Lower leg skin (tissue), 3 donors: ENCODE data around the gene GPR161.

Source experiments
- POLR2A ChIP-seq, 2 donors: fragments of 450-650 bp; IDR thresholded peaks; one replicate each; pipeline ENCODE4 v1.6.1; 2016 to 2017; ENCODE audit warnings: antibody characterized with exemption in 2 of 2, mild to moderate bottlenecking in 1 of 2, moderate library complexity in 1 of 2
- TF ChIP-seq, protein P1 (sequence below), 3 donors: fragments of 450-650 bp; IDR thresholded peaks; one replicate each; pipeline ENCODE4 v1.5.1; 2016; ENCODE audit warnings: antibody characterized with exemption in 3 of 3, mild to moderate bottlenecking in 3 of 3, moderate library complexity in 2 of 3

DNA sequence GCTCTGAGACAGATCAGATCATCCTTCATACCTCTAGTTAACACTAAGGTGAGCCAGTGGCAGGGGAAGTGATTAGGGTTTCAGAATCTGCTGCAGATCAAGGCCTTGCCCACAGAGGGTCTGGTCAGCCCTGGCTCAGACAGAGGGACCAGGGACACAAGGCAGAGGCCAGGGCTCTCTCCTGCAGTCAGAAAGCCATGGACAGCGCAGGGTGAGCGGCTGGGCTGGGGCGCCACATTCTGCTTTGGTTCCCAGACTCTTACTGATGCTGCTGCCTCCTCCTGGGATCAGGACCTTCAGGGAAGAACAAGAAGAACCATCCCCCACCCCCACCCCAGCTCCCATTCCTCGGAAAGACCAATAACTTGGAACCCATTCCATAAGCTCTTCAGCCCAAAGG, 43.1 kb downstream of the GPR161 start:
- TF ChIP-seq, protein P1, sequence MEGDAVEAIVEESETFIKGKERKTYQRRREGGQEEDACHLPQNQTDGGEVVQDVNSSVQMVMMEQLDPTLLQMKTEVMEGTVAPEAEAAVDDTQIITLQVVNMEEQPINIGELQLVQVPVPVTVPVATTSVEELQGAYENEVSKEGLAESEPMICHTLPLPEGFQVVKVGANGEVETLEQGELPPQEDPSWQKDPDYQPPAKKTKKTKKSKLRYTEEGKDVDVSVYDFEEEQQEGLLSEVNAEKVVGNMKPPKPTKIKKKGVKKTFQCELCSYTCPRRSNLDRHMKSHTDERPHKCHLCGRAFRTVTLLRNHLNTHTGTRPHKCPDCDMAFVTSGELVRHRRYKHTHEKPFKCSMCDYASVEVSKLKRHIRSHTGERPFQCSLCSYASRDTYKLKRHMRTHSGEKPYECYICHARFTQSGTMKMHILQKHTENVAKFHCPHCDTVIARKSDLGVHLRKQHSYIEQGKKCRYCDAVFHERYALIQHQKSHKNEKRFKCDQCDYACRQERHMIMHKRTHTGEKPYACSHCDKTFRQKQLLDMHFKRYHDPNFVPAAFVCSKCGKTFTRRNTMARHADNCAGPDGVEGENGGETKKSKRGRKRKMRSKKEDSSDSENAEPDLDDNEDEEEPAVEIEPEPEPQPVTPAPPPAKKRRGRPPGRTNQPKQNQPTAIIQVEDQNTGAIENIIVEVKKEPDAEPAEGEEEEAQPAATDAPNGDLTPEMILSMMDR (IDR thresholded peaks at IDR 0.05): no peak
- TF ChIP-seq POLR2A (IDR thresholded peaks at IDR 0.05): no peak
